A673 (cell line): ENCODE data around the gene ARHGEF2.

Experiments
- EZH2 ChIP-seq: fragments of 200-600 bp; sonication (generic); IDR thresholded peaks from 2 replicates; pipeline ENCODE4 v1.6.1; 2017; ENCODE audit warnings: borderline replicate concordance, low read depth, mild to moderate bottlenecking, mixed read lengths, antibody characterized with exemption, low read length; ENCODE audit not compliant: poor library complexity, severe bottlenecking
- TF ChIP-seq, protein P1 (sequence below): fragments of 300-800, 200-600 bp; sonication (generic); conservative IDR thresholded peaks from 2 replicates; pipeline ENCODE4 v1.5.1; 2017; ENCODE audit warnings: low read depth, mild to moderate bottlenecking, antibody characterized with exemption, low read length, moderate library complexity, mixed read lengths

DNA sequence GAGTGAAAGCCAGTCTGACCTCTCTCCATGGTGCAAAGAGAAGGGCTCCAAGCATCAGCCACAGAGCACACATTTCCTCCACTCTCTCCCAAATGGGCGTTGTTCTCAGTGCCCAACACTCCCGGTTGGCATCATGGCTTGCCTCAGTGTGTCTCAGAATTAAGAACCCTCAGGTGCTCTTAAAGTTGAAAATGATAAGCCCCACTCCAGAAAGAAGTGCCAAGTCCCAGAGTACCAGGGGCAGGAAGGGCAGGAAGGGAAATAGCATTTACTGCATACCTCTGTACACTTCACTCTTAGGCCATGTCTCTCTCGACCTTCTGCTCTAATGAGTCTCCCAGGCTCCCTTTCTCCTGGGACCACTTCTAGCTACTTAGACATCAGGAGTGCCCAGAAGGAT is 15.2 kb upstream of the ARHGEF2 start:
- TF ChIP-seq, protein P1, sequence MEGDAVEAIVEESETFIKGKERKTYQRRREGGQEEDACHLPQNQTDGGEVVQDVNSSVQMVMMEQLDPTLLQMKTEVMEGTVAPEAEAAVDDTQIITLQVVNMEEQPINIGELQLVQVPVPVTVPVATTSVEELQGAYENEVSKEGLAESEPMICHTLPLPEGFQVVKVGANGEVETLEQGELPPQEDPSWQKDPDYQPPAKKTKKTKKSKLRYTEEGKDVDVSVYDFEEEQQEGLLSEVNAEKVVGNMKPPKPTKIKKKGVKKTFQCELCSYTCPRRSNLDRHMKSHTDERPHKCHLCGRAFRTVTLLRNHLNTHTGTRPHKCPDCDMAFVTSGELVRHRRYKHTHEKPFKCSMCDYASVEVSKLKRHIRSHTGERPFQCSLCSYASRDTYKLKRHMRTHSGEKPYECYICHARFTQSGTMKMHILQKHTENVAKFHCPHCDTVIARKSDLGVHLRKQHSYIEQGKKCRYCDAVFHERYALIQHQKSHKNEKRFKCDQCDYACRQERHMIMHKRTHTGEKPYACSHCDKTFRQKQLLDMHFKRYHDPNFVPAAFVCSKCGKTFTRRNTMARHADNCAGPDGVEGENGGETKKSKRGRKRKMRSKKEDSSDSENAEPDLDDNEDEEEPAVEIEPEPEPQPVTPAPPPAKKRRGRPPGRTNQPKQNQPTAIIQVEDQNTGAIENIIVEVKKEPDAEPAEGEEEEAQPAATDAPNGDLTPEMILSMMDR = no peak
- no peak for TF ChIP-seq EZH2
